Esophagus squamous epithelium (tissue), 4 donors: ENCODE results near the gene CFAP141.

Experiments
- POLR2A ChIP-seq, 4 donors: fragments of 450-650 bp; IDR thresholded peaks; one replicate each; pipeline ENCODE4 v1.6.1; 2017; ENCODE audit warnings: antibody characterized with exemption in 4 of 4, mild to moderate bottlenecking in 4 of 4, moderate library complexity in 3 of 4
- TF ChIP-seq, protein P1 (sequence below), 6 experiments: fragments of 450-650 bp in 4 of 6; fragments of 200-600 bp in 2 of 6; sonication (generic) in 2 of 6; IDR thresholded peaks; one replicate each; pipeline ENCODE4 v1.5.1; 2016 to 2019; ENCODE audit warnings: antibody characterized with exemption in 6 of 6, mild to moderate bottlenecking in 4 of 6, moderate library complexity in 4 of 6

- TF ChIP-seq, protein P1, sequence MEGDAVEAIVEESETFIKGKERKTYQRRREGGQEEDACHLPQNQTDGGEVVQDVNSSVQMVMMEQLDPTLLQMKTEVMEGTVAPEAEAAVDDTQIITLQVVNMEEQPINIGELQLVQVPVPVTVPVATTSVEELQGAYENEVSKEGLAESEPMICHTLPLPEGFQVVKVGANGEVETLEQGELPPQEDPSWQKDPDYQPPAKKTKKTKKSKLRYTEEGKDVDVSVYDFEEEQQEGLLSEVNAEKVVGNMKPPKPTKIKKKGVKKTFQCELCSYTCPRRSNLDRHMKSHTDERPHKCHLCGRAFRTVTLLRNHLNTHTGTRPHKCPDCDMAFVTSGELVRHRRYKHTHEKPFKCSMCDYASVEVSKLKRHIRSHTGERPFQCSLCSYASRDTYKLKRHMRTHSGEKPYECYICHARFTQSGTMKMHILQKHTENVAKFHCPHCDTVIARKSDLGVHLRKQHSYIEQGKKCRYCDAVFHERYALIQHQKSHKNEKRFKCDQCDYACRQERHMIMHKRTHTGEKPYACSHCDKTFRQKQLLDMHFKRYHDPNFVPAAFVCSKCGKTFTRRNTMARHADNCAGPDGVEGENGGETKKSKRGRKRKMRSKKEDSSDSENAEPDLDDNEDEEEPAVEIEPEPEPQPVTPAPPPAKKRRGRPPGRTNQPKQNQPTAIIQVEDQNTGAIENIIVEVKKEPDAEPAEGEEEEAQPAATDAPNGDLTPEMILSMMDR (IDR thresholded peaks at IDR 0.05): no peak
- no peak for TF ChIP-seq POLR2A (IDR thresholded peaks at IDR 0.05)
Observed at GRCh38 chr1:154157520-154158306, 48.4 kb downstream of the CFAP141 start.
